Fibroblast of upper back skin (primary cell): Measurements from ENCODE around the gene SPPL2B.

Experiments
- DNase-seq: peaks from one replicate; pipeline ENCODE4 v3.0.0-alpha.2; 2013

Gene SPPL2B

DNA sequence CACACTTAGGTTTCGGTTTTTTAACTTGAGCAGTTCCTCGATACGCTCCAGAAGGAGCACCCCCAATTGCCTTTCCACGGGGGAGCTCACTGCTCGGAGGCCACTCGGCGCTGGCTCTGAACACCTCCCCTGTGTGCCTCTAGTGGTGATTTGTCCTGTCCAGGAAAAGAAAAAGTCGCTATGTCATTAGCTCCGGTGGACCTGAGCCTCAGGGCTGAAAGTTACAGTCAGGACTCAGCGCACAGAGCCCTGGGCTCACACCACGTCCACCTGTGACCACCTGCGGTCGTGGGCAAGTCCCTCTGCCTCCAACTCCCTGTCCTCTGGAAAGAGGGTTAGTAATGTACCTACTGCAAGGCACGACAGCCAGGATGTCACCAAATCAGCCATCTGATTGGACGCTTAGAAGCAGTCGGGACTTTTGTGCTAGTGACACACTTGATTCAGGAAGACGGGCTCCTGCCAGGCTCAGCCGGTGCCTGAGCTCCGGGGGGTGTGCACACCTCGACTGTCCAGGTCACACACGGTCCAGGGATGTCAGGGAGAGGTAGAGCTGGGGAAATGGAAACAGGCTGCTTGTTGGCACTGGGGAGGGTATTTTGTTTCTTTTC lies 27.7 kb downstream of the SPPL2B start:
- no peak for DNase-seq

DNA sequence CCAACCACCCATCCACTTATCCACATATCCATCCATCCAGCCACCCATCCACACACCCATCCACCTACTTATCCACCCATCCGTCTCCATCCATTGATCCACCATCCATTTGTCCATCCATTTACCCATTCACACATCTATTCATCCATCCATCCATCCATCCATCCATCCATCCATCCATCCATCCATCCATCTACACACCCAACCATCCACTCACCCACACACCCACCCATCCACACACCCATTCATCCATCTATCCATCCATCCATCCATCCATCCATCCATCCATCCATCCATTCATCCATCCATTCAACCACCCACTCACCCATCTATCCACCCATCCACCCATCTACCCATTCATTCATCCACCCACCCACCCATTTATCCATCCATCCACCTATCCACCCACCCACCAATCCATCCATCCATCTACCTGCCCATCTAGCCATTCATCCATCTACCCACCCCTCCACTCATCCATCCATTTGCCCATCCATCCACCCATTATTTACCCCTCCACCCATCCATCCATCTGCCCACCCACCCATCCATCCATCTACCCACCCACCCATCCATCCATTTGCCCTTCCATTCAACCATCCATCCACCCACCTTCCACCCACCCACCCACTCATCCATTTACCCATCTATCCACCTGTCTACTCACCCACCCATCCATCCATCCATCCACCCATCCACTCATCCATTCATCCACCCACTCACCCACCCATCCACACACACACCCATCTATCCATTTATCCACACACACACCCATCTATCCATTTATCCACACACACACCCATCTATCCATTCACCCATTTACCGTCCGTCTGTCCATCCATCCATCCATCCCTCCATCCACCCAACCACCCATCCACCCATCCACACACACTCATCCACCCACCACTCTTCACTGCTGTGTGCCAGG lies 29.1 kb downstream of the SPPL2B start:
- no peak for DNase-seq

DNA sequence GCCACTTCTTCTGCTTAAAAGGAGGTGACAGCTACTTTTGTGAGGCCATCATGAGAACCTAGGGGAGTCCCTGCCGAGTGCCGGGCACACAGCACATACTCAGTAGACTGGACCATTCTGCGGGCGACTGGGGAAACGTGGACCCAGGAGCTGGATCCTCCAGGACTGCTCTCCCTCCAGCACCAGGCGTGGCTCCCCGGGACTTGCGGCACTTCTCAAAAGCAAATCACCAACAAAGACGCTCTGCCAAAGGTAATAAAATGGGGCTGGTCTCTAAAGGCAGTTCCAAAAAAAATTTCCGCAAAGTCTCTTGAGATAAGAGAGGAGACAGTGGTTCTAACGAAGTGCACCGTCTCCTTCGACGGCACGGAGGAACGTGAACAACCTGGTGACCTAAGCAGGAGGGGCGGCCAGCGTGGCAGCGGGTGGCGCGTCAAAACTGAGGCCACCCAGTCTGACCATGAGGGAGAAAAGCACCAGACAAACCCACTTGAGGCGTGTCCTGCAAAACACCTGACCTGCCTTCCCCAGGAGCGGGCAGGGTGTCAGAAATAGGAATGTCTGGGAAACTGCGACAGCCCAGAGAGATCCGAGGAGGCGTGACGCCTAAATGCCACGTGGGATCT lies 30.2 kb downstream of the SPPL2B start:
- no peak for DNase-seq

DNA sequence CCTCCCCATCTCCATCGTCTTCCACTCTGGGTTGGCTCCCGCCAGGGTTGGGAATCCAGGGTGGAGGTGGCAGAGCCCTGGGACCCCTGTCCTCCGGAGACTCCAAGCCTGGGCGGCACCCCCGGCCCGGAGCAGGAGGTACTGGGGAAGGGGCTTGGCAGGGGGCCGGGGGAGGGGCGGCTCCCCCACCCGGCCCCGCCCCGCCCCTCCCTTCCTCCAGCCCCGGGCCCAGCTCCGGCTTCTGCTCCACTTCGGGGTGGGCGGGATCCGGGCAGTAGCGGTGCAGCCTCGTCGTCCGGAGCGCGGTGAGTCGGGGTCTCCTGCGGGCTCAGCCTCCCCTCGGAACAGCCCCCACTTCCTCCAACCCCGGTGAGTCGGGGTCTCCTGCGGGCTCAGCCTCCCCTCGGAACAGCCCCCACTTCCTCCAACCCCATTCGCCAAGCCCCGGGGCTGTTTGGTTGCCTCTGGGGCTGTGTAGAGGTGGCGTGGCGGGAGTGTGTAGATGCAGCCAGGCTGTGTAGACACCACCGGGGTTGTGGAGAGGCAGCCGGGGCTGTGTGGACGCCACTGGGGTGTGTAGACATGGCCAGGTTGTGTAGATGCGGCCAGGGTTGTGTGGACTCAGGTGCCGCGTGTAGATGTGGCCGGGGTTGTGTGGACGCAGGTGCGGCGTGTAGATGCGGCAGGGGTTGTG lies 31.7 kb downstream of the SPPL2B start, which contains the start of gene TMPRSS9:
Gene TMPRSS9, plus strand, starts transcription at position 274 of the 694 bp plus-strand sequence. CDS start 29,521 bp downstream, outside the sequence.
- DNase-seq: no peak

DNA sequence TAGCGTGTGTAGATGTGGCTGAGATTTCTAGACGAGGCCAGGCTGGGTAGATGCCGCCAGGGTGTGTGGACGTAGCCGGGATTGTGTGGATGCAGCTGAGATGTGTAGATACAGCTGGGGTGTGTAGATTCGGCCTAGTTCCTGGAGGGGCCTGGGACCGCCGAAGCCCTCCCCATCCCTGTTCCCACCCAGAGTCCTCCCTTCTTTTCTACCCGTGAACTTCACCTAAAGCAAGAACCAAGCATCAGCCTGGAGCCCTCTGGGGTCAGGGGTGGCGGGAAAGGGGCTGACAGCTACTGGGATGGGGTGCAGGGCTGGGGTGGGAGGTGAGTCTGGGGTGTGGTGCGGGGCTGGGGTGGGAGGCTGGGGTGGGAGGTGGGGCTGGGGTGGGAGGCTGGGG lies 32.3 kb downstream of the SPPL2B start:
- DNase-seq: no peak

DNA sequence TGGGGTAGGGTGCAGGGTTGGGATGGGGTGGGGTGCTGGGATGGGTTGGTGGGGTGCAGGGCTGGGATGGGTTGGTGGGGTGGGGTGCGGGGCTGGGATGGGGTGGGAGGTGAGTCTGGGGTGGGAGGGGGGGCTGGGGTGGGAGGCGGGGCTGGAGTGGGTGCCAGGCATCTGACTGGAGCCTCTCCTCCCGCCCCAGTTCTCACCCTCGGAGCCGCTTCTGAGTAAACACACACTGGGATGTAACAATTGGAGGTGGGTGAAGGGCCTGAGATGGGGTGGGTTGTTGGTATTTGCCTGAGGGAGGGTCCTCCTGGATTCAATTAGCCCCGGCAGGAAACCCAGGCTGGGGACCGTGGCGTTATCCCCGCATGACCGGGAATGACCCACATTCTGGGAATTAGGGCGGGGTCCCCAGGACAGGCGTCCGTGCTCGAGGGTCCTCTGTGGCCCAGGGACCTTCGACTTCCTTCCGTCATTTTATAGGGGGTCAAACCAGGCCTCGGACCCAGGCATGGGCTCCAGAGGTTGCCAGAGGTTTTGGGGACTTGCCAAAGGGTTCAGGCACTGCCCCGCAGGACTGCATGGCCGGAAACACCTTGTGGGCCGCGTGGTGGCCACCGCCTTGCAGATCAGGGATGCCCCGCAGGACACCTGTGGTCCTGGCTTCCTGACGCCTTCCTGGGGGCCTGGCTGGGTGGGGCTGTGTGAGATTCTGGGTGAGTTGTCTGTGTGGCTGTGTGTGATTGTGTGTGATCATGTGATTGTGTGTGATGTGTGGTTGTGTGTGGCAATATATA lies 33.0 kb downstream of the SPPL2B start:
- no peak for DNase-seq

DNA sequence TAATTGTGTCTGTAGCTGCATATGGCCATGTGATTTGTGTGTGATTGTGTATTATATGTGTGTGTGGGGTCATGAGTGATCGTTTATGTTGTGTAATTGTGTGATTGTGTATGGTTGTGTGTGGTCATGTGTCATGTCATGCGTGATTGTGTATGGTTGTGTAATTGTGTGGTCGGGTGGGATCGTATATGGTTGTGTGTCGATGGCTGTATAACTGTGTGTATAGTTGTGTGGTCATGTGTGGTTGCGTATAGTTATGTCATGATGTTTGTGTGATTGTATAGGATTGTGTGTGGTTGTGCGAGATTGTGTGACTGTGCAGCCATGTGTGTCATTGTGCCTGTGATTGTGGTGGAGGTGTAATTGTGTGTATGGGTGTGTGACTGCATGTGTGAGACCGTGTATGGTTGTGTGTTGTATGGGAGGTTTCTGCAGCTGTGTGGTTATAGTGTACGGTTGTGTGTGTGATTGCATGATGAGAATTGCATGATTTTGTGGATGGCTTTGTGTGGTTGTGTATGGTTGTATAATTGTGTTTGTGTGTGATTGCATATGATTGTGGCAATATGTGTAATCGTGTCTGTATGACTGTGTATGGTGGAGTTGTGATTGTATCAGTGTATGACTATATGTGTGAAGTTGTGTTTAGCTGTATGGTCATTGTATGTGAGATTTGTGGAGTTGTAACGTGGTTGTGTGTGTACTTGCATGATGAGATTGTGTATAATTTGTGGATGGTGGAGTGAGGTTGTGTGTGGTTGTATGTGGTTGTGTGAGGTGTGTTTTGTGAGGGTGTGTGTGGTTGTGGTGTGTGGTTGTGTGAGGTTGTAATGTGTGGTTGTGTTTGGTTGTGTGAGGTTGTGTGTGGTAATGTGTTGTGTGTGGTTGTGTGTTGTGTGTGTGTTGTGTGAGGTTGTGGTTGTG lies 33.8 kb downstream of the SPPL2B start:
- no peak for DNase-seq

DNA sequence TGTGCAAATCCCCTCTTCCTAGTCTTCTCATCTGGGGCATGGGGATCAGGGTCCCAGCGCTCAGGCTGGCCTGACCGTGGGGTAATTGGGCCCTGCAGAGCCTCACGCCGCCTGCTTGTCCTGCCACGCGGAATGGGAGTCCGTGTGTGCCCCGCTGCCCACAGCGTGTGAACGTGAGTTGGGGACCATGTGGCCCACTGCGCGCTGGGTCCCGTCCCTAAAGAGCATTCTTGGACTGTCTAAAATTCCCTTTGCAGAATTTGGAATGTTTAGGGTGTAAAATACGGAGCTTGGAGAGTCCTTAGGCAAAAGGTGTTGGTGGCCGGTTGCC lies 34.5 kb downstream of the SPPL2B start:
- no peak for DNase-seq

DNA sequence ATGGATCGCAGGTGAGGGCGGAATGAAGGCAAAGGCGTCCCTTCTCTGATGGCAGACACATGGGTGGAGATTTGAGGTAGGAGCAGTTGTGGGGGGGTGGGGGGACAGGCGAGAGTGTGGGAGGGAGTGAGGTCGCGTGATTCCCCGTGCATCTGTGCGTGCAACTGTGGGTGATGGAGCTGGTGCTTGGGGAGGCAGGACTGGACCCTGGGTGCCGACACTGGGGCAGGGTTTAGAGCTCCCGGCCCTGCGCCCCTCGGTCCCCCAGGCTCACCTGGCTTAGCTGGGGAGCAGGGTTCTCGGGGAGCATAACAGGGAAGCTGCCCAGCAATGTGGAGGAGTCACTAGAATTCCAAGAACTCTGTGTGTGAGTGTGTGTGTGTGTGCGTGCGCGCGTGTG lies 34.9 kb downstream of the SPPL2B start:
- DNase-seq: no peak

DNA sequence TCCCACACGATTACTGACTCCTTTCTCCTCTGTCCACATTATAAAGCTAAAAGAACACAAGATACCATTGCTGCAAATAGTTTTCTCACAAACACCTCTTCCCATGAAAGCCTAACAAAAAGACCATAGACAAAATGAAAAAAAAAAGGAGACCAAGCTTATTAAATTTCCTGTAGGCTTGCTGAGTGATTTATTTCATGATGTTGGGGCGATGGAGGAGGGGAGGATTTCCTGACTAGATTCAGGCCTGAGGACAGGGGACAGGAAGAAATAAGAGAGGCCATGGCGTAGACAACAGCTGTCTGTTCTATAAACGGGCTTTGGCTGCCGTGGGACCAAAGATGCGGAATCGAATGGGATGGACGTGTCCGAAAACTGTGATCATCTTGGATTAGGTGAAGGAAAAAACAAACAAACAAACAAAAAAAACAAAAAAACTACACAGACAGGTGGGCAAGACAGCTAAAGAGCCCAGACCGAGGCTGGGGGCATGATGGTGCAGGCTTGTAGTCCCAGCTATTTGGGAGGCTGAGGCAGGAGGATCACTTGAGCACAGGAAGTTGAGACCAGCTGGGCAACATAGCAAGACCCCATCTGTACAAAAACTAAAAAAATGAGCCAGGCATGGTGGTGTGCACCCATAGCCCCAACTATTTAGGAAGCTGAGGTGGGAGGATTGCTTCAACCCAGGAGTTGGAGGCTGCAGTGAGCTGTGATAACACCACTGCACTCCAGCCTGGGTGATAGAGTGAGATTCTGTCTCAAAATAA lies 36.9 kb downstream of the SPPL2B start:
- DNase-seq: no peak

DNA sequence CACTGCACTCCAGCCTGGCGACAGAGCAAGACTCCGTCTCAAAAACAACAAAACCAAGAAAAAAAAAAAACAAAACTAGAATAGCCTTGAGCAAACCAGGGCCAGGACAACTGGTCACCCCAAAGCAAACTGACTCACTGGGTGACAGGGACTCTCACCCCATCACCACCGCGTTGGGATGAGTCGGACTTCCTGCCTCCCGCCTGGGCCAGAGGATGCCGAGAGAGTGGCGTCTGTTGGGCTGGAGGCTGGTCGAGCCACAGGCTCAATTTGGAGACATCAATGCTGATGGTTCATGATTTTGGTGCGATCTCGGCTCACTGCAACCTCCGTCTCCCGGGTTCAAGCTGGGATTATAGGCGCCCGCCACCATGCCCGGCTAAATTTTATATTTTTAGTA lies 43.2 kb downstream of the SPPL2B start:
- peak; percentile 28 for DNase-seq

DNA sequence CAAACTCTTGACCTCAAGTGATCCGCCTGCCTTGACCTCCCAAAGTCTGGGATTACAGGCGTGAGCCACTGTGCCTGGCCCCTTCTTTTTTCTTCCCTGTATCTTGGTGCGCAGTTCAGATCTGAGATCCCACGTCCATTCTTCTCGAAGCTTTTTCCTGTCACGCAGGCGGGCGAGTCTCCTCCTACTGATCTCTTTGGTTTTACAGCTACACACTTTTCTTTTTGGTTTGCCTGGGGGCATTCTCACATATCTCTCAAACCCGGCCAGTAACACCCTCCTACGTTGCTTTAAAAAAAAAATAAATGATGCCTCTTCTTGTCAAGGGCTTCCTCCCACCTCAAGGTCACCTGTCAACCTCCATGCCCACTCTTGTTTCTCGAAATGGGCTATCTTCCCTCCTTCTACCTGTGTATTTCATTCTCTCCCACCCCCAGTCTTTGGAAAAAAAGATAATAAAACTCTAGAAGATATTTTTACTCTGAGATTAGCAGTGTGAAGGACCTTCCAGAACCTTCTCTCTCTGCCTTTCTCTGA lies 43.7 kb downstream of the SPPL2B start:
- DNase-seq: no peak

DNA sequence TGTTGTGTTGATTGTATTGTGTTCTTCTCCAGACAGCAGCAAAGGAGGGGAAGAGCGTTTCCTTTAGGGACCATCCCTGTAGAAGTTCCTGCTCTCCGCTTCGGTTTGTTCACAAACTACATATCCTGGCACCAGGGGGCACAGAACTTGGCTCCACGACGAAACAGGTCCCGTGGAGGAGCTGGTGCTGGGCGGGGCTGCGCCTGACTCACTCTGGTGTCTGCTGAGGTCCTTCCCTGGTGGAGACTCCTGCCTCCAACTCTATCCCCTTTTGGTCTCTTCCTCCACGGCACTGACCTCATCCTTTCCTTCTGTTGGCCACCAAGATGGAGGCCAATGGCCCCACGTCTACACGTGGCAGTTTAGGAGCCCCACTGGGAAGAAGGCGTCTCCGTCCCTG lies 46.3 kb downstream of the SPPL2B start:
- no peak for DNase-seq

DNA sequence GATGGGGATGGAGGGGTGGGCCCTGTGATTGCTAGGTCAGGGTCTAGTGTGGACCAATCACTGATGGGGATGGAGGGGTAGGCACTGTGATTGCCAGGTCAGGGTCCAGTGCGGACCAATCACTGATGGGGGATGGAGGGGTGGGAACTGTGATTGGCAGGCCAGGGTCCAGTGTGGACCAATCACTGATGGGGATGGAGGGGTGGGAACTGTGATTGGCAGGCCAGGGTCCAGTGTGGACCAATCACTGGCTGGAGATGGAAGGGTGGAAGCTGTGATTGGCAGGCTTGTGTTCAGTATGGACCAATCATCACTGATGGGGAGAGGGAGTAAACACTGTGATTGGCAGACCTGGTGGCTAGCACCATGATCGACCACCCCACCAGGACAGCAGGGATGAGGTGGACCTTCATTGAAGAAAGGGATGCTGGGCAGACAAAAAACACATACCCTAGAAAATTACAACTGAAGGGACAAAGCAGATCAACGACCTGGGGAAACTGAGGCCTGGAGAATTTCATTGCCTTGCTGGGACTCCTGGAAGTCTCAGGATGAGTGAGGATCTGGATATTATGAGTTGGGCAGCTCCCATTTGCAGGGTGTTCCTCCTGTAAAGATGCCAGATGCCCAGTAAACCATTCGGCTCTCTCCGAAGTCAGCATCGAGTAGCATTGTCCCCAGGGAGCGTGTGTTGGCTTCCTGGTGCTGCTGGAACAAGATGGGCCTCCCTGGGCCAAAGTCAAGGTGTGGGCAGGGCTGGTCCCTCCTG lies 47.1 kb downstream of the SPPL2B start:
- no peak for DNase-seq

DNA sequence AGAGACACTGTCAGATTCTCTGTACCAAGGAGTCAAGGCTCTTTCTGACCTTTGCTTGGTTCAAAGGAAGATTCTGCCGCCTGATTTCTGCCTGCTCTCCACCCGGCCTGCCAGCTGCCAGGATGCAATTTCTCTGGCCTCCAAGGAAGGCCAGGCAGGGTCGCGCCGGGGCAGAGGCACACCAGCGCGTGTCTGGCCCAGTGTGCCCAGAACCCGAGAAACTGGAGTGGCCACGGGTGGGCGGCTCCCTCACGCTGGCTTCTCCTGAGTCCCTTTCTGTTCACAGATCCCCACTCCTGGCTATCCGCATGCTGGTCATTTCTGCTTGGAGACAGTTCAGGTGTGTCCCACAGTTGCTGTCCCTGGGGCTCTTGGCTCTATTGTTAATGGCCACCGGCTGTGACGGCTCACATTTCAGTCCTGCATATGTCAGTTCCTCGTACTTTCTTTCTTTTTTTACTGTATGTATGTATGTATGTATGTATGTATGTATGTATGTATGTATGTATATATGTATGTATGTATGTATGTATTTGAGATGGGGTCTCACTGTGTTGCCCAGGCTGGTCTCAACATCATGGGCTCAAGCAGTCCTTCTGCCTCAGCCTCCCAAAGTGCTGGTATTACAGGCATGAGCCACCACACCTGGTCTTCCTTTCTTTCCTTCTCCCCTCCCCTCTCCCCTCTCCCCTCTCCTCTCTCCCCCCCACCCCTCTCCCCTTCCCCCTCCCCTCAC lies 48.5 kb downstream of the SPPL2B start:
- DNase-seq: no peak

DNA sequence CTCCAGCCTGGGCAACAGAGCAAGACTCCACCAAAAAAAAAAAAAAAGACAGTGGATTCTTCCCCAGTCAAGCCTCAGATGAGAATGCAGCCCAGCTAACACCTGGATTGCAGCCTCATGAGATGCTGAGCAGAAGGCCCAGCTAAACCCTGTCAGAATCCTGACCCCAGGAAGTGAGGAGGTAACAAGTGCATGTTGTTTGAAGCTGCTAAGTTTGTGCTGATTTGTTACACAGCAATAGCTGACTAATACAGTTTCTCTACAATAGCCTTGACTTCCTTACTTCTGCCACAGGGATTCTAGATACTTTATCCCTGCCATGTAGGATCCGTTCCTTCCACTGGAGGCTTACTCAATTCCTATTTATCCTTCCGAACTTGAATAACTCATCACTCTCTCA lies 52.1 kb downstream of the SPPL2B start:
- DNase-seq: no peak

DNA sequence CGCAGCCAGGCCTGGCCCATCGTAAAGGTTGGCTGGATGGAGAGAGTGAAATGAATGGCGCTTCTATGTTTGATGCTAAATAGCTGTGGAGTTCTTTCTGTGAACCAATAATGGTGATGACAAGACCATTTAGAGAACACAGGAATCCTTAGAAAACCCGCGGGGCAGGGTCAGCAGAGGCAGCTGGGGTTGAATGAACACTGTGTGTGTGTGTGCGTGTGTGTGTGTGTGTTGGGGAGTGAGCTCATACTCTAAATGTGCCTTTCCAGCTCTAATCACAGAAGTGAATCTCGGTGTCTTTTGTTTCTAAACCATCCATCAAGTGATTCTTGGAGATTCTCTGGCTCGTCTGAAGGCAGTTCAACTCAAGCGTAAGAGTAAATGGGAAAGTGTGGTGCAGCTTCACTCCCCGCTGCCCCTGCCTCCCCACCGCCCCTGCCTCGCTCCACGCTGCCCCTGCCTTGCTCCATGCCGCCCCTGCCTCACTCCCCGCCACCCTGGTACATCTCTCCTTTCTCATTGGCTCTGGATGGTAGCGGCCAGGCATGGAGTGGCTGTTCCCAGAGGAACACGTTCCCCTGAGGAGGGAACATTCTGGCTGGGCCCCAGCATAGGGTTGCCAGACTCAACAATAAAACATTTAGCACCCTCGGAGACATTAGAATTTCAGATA lies 52.8 kb downstream of the SPPL2B start:
- DNase-seq: peak; percentile 55
